Peyer's patch (tissue), 4 donors: ENCODE results near the gene NOS3.

Experiments
- CTCF ChIP-seq, 6 experiments: fragments of 450-650 bp in 4 of 6; fragments of 200-600 bp in 2 of 6; sonication (generic) in 1 of 6; IDR thresholded peaks; one replicate each; pipeline ENCODE4 v1.5.1; 2017 to 2019; ENCODE audit warnings: antibody characterized with exemption in 6 of 6, mild to moderate bottlenecking in 3 of 6, moderate library complexity in 1 of 6
- POLR2A ChIP-seq, 2 donors: fragments of 450-650 bp; IDR thresholded peaks; one replicate each; pipeline ENCODE4 v1.5.1; 2017; ENCODE audit warnings: antibody characterized with exemption in 2 of 2, mild to moderate bottlenecking in 2 of 2, moderate library complexity in 2 of 2

- TF ChIP-seq CTCF (IDR thresholded peaks at IDR 0.05) (no peak), POLR2A (IDR thresholded peaks at IDR 0.05) (no peak)
Measured at GRCh38 chr7:150976529-150977381, 14.1 kb upstream of the NOS3 start.
